ENCODE results near the gene ZNF746. TPM values are rescaled to one million over a fixed set of nuclear protein-coding genes. Genes with fewer than 3 reads are reported as not detected.

The ZNF746 gene
- total and polyA plus RNA-seq, 9 of the 15 experiments (the other 6 are each of a cell fraction or from before 2014, with no cell fraction given), result 1.7 to 31.6 (median 13.3) TPM

GRCh38 chr7:149460493-149461277, 36.9 kb downstream of the ZNF746 start, which contains the start of gene ZNF777 (continued):
- TF ChIP-seq, protein P1, sequence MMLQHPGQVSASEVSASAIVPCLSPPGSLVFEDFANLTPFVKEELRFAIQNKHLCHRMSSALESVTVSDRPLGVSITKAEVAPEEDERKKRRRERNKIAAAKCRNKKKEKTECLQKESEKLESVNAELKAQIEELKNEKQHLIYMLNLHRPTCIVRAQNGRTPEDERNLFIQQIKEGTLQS (IDR thresholded peaks at IDR 0.05), result no peak
- TF ChIP-seq, protein P1 (CRISPR knock-in tag; conservative IDR thresholded peaks at IDR 0.05), result peak; percentile 70; the same call in 1 of the 2 replicates
- TF ChIP-seq SRSF9 (IDR thresholded peaks at IDR 0.05; ENCODE audit: borderline replicate concordance, low read depth, low read length) (no peak), CHD1 (IDR thresholded peaks at IDR 0.05; ENCODE audit: low read length) (no peak), MXI1 (IDR thresholded peaks at IDR 0.05; ENCODE audit: low read depth, low read length) (peak; percentile 69; the same call in 1 of the 2 replicates), TAL1 (IDR thresholded peaks at IDR 0.05) (no peak), PRPF4 (IDR thresholded peaks at IDR 0.05; ENCODE audit: insufficient read depth, low read depth, low read length, poor library complexity, severe bottlenecking) (no peak), ARHGAP35 (IDR thresholded peaks at IDR 0.05; ENCODE audit: partially characterized antibody) (no peak), CBFB (CRISPR knock-in tag; IDR thresholded peaks at IDR 0.05) (no peak), ZKSCAN8 (CRISPR knock-in tag; IDR thresholded peaks at IDR 0.05) (no peak), ZNF408 (CRISPR knock-in tag; IDR thresholded peaks at IDR 0.05; ENCODE audit: low read depth) (no peak), ZNF444 (CRISPR knock-in tag; IDR thresholded peaks at IDR 0.05) (no peak), ZNF717 (CRISPR knock-in tag; IDR thresholded peaks at IDR 0.05) (no peak), SETDB1 (IDR thresholded peaks at IDR 0.05; ENCODE audit: low read length) (no peak), PCBP2 (IDR thresholded peaks at IDR 0.05; ENCODE audit: low read depth, low read length, poor library complexity, severe bottlenecking) (no peak), PHF21A (IDR thresholded peaks at IDR 0.05; ENCODE audit: borderline replicate concordance, low read depth) (no peak), NCOA2 (IDR thresholded peaks at IDR 0.05; ENCODE audit: partially characterized antibody in 2 of 2) (no peak), BRD9 (IDR thresholded peaks at IDR 0.05; ENCODE audit: low read depth, partially characterized antibody) (no peak), E2F8 (IDR thresholded peaks at IDR 0.05; ENCODE audit: low read depth, partially characterized antibody) (no peak)
- TF ChIP-seq, protein P2, sequence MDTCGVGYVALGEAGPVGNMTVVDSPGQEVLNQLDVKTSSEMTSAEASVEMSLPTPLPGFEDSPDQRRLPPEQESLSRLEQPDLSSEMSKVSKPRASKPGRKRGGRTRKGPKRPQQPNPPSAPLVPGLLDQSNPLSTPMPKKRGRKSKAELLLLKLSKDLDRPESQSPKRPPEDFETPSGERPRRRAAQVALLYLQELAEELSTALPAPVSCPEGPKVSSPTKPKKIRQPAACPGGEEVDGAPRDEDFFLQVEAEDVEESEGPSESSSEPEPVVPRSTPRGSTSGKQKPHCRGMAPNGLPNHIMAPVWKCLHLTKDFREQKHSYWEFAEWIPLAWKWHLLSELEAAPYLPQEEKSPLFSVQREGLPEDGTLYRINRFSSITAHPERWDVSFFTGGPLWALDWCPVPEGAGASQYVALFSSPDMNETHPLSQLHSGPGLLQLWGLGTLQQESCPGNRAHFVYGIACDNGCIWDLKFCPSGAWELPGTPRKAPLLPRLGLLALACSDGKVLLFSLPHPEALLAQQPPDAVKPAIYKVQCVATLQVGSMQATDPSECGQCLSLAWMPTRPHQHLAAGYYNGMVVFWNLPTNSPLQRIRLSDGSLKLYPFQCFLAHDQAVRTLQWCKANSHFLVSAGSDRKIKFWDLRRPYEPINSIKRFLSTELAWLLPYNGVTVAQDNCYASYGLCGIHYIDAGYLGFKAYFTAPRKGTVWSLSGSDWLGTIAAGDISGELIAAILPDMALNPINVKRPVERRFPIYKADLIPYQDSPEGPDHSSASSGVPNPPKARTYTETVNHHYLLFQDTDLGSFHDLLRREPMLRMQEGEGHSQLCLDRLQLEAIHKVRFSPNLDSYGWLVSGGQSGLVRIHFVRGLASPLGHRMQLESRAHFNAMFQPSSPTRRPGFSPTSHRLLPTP (IDR thresholded peaks at IDR 0.05; ENCODE audit: borderline replicate concordance, extremely low read depth, insufficient read length), result no peak
- TF ChIP-seq, protein P3, sequence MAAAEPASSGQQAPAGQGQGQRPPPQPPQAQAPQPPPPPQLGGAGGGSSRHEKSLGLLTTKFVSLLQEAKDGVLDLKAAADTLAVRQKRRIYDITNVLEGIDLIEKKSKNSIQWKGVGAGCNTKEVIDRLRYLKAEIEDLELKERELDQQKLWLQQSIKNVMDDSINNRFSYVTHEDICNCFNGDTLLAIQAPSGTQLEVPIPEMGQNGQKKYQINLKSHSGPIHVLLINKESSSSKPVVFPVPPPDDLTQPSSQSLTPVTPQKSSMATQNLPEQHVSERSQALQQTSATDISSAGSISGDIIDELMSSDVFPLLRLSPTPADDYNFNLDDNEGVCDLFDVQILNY (CRISPR knock-in tag; IDR thresholded peaks at IDR 0.05), result no peak

Data from K562 (cell line).